ENCODE data around the gene LENG9.
"Not testable (repeated sequence)": the region's sequence is repeated elsewhere in the genome, so short reads cannot be mapped to it uniquely, and the experiment has no call there.

LENG9 gene

DNA sequence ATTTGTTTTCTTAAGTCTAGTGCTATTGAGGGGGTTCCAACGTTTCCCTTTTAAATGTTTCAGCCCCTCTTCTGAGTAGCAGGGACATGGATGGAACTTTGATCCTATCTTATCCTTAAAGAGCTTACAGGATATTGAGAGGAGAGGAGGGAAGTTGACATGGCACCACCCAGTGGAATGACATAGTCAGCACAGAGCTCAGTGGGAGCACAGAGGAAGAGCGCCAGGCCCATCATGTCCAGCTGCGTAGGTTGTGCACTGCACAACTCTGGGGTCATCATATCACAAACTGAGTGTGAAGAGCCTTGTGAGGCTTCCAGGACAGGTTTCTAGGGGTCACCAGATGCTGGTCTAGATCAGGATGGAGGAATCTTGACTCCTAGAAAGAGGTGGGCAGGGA lies 14.1 kb upstream of the LENG9 start:
- no peak for DNase-seq

GRCh38 chr19:54475706-54476105 lies 12.1 kb upstream of the LENG9 start:
- no peak for DNase-seq

DNA sequence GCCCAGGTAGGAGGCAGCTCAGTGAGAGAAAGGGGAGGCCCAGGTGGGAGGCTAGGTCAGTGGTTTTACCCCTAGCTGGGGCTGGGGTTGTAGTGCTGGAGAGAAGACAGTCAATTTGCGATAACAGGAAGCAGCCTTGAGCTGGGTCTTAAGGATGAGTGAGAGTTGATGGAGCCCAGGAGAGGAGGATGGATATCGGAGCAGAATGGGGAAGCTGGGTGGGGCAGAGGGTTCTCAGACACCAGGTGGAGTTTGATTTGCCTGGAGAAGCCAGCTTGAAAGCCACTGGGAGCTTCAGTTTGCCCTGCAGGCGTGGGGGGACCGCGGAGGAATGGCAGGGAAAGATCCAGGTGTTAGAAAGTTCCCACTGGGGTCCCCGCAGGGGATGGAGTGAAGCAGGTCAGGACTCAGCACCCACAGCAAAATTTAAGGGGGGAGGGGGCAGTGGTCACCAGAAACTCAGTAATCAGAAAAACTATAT lies 10.4 kb upstream of the LENG9 start:
- no peak for DNase-seq

GRCh38 chr19:54473071-54473891 lies 9.7 kb upstream of the LENG9 start, which contains the start of gene CDC42EP5:
TSS of gene CDC42EP5 (minus strand) at chr19:54473296. CDS start at chr19:54465547, 7,749 bp downstream.
- no peak for DNase-seq

DNA sequence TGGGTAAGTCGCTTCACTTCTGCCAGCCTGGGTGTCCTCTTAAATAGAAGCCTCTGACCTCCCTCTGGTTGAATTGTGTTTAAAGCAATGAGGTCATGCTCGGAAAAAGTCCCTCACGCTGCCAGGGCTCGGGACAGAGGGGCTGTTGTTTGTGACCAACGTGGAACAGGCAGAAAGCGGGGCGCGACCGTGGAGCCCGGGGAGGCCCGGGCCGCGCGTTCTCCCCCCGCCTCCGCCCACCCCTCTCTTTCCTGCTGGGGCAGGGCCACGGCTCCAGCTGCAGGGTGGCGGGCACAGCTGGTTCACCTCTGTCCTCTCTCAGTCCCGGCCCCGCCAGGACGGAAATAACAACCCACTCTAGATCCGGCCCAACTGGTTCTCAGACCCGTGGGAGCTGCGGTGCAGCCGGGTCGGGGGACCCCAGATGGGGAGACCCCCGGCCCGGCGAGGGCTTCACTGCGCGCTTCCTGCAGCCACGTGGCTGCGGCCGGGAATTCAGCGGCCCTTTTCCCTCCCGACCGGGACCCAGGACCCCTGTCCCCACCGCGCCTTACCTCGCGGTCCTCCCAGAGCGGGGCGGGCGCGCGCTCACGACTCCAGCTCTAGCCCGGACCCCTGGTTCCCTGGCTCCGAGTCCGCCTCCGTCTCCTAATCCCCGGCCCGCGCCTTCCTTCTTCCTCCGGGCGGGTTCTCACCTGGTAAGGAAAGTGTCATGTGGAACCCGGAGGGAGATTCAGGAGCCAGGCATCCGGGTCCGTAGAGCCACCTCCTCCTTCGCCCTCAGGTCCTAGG lies 7.6 kb upstream of the LENG9 start:
- no peak for DNase-seq

- DNase-seq = no peak
Observed at GRCh38 chr19:54470276-54470887, 6.8 kb upstream of the LENG9 start.

GRCh38 chr19:54469496-54469934 lies 5.9 kb upstream of the LENG9 start:
- DNase-seq = no peak

- DNase-seq = not testable (repeated sequence)
Observed at GRCh38 chr19:54466110-54466480, 2.5 kb upstream of the LENG9 start.

GRCh38 chr19:54465426-54466109 lies 2.0 kb upstream of the LENG9 start:
- no peak for DNase-seq

DNA sequence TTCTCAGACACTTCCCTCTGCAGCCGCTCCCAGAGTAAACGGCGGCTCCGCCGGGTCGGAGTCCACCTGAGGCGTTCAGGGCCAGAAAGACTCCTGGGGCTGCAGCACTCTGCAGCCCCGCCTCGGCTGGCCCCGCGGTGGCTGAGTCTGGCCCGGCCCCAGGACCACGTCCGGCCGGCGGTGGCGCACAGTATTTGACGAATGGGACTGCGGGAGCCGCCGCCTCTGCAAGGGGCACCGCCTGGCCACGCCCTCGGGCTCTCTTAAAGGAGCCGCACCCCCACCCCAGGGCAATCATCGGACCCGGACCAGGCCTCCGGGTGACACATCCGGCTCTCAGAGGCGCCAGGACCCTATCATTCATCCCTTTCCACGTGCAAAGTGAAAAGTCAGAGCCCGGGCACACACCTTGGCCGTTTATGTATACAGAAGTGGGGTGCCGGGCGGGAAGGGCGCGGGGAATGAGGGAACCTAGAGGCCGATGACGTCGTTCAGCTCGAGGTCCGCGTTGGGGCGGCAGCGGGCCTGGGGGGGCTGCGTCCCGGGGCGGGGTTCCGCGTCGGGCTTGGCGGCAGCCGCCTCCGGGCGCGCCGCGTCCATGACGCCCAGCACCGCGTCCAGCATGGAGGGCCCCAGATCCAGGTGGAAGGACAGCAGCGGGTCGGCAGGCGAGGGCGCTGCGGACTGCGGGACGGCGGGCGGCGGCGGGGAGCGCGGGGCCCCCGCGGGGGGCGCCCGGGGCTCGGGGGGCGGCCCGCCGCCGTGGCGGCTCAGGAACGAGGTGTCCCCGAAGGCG lies 1.2 kb upstream of the LENG9 start:
- peak; percentile 91 for DNase-seq

- DNase-seq = peak; percentile 92
Observed at GRCh38 chr19:54464044-54464629, 559 bp upstream of the LENG9 start.

GRCh38 chr19:54462655-54463530 lies 685 bp downstream of the LENG9 start:
- peak; percentile 72 for DNase-seq

- DNase-seq = no peak
Observed at GRCh38 chr19:54462047-54462654, 1.4 kb downstream of the LENG9 start.

DNA sequence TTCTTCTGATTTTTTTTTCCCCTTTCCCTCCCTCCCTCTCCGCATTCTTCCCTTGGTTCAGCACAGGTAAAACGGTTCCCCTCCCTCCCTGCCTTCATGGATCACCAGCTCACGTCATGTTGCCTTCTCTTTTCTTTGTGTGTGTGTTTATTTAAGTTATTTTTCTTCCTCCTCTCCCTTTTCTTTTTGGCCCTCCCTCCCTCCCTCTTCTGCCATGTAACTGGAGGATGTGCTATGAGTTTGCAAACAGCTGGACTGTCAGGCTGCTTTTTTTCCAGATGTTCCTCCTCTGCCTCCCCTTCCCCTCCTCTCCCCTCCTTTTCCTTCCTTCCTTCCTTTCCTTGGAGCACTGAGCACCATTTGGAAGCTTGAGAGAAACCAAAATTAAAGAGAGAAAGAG lies 2.0 kb downstream of the LENG9 start:
- DNase-seq = no peak

DNA sequence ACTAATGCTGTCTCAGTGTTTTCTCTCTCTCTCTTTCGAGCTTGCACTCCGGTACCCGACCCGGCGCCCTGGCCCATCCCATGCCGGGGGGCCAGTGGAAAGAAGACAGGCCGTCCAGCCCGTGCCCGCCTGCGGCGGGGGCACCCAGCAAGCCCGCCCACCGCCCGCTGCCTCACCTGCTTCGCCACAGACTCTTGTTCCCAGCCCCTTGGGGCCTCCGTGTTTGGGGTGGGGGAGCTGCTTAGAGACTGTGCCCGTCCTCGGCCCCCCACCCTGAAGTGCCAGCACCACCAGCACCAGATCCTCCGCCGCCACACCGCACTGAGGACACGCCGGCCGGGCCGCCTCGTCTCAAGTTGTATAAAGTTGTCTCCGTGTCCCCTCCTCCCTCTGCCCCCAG lies 2.4 kb downstream of the LENG9 start:
- DNase-seq = no peak

- DNase-seq = no peak
Observed at GRCh38 chr19:54460230-54461005, 3.2 kb downstream of the LENG9 start.

- no peak for DNase-seq
Observed at GRCh38 chr19:54459282-54460229, 4.0 kb downstream of the LENG9 start.
